ENCODE measurements around the gene PHF13. TPM values are rescaled to one million over a fixed set of nuclear protein-coding genes. Genes with fewer than 3 reads are reported as not detected.

Gene PHF13
- total RNA-seq, 4 donors from 2014 or later = 19.8 to 22.8 (median 20.5) TPM

DNA sequence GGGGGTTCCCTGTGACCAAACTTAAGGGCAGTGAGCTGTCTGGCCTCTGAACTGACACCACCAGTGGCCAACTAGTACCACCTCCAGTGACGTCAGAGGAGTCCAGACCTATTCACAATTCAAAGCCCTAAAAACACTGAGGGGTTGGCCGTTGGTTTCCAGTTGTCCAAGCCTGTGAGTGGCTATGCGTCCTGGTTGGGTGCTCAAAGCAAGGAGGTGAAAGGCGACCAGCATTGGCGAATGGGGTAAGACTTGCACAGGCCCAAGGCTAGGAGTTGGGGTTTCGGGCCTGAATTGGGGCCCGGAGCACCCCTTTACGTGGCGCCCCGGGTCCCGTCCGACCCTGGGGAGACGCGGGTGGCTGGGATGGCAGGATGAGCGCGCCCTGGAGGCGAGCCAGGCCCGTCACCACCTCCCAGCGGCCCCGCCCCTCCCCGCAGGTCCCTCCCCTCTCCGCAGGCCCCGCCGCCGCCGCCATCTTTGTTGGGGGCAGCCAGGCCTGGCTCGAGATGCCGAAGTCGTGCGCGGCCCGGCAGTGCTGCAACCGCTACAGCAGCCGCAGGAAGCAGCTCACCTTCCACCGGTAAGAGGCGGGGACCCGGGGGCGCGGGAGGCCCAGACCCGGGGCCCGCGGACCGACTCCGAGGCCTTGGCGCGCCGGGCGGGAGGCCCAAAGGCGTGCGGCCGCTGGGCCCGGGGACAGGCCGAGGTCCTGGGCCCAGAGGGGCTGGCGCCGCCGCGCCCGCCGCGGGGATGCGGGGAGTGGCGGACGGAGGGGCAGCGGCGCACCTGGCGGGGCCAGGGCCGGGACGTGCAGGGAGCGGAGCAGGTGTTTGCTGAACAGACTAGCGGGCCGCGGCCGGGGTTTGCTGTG is 11.4 kb downstream of the PHF13 start, which contains the start of gene THAP3:
Gene THAP3 (plus strand): TSS at position 159 of the 874 bp plus-strand sequence. CDS start 351 bp downstream, at position 510.
- Histone ChIP-seq H3K36me3 (peaks cover 0 to 63% of the 10 kb centered on the region in 2 donors), H3K27me3 (no peaks in the 10 kb centered on the region), H3K4me3 (peak within 1 kb of the TSS; percentile 54 to 93), H3K27ac (peak within 1 kb of the TSS; percentile 62 to 95 (median 92)), H3K4me1 (peaks cover 0 to 76% (median 15%) of the 10 kb centered on the region in 3 donors), H3K9me3 (no peaks in the 10 kb centered on the region)
- WGBS, 2 donors (ENCODE audit: low coverage in 1 of 2) = 0% methylated on average over 2 of the region's 73 CpGs; no CpG with 5 or more reads in 1 of the 2 donors
- TF ChIP-seq POLR2AphosphoS5 (IDR thresholded peaks at IDR 0.05) = peak; percentile 44
- TF ChIP-seq EP300 (IDR thresholded peaks at IDR 0.05) = no peak
- TF ChIP-seq, protein P1, sequence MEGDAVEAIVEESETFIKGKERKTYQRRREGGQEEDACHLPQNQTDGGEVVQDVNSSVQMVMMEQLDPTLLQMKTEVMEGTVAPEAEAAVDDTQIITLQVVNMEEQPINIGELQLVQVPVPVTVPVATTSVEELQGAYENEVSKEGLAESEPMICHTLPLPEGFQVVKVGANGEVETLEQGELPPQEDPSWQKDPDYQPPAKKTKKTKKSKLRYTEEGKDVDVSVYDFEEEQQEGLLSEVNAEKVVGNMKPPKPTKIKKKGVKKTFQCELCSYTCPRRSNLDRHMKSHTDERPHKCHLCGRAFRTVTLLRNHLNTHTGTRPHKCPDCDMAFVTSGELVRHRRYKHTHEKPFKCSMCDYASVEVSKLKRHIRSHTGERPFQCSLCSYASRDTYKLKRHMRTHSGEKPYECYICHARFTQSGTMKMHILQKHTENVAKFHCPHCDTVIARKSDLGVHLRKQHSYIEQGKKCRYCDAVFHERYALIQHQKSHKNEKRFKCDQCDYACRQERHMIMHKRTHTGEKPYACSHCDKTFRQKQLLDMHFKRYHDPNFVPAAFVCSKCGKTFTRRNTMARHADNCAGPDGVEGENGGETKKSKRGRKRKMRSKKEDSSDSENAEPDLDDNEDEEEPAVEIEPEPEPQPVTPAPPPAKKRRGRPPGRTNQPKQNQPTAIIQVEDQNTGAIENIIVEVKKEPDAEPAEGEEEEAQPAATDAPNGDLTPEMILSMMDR (IDR thresholded peaks at IDR 0.05) = no peak
- ATAC-seq = peak; percentile 94

DNA sequence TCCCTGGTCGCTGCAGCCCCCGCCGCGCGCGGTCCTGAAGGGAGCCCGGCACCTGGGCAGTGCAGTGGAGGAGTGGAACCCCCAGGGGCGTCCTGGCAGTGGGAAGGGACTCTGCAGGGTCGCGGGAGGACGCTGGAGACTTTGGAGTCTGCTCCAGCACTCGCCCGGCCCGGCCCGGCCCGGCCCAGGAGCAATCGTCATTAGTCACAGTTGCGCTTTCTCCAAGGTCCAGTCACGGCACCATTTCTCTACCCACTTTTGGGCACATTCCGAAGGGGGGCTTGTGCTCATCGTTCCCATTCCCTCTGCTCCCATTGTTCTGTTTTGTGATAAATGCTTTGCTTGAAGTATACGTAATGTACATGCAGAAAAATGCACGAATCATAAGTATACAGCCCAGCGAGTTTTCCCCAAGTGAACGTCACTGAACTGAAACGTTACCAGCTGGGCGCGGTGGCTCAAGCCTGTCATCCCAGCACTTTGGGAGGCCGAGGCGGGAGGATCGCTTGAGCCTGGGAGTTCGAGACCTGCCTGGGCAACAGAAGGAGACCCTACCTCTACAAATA is 12.1 kb downstream of the PHF13 start:
- WGBS, 2 donors (ENCODE audit: low coverage in 1 of 2) = 0% methylated on average over 7 of the region's 32 CpGs; no CpG with 5 or more reads in 1 of the 2 donors
- Histone ChIP-seq H3K36me3 (peaks cover 0 to 63% of the 10 kb centered on the region in 2 donors), H3K4me3 (peak overlapping the region; percentile 54 to 93), H3K27ac (peak overlapping the region; percentile 62 to 95 (median 92)), H3K4me1 (peaks cover 0 to 77% (median 15%) of the 10 kb centered on the region in 3 donors), H3K9me3 (no peaks in the 10 kb centered on the region), H3K27me3 (no peaks in the 10 kb centered on the region)
- peak; percentile 52 for ATAC-seq
- no peak for TF ChIP-seq EP300 (IDR thresholded peaks at IDR 0.05)
- TF ChIP-seq, protein P1 (IDR thresholded peaks at IDR 0.05) = peak in 2 of 4 experiments; percentile 19 to 31

DNA sequence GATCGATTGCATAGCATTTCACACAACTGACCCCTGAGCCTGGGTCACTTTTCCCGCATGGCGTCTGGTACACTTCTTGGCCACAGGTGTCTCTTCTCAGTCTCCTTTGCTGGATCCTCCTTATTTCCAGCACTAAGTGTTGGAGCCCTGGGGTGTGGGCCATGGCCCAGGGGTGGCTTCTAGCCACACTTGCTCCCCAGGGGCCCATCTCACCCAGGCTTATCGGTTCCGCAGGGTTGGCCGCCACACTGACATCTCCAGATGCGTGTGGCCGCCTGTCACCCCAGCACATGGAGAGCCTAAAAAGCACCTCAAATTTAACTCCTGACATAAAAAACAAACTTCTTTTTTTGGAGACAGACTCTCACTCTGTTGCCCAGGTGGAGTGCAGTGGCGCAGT is 13.5 kb downstream of the PHF13 start:
- Histone ChIP-seq H3K27me3 (no peaks in the 10 kb centered on the region), H3K27ac (no peak overlapping the region), H3K4me1 (peaks cover 0 to 70% (median 15%) of the 10 kb centered on the region in 3 donors), H3K4me3 (no peak overlapping the region), H3K36me3 (peaks cover 0 to 63% of the 10 kb centered on the region in 2 donors), H3K9me3 (no peaks in the 10 kb centered on the region)
- 53 to 87% methylated on average over 2 to 4 of the region's 9 CpGs for WGBS, 2 donors (ENCODE audit: low coverage in 1 of 2)
- ATAC-seq = no peak
- no peak for TF ChIP-seq EP300 (IDR thresholded peaks at IDR 0.05)
- TF ChIP-seq POLR2AphosphoS5 (IDR thresholded peaks at IDR 0.05) = no peak
- TF ChIP-seq POLR2A (IDR thresholded peaks at IDR 0.05) = no peak
- TF ChIP-seq, protein P1 (IDR thresholded peaks at IDR 0.05) = no peak

DNA sequence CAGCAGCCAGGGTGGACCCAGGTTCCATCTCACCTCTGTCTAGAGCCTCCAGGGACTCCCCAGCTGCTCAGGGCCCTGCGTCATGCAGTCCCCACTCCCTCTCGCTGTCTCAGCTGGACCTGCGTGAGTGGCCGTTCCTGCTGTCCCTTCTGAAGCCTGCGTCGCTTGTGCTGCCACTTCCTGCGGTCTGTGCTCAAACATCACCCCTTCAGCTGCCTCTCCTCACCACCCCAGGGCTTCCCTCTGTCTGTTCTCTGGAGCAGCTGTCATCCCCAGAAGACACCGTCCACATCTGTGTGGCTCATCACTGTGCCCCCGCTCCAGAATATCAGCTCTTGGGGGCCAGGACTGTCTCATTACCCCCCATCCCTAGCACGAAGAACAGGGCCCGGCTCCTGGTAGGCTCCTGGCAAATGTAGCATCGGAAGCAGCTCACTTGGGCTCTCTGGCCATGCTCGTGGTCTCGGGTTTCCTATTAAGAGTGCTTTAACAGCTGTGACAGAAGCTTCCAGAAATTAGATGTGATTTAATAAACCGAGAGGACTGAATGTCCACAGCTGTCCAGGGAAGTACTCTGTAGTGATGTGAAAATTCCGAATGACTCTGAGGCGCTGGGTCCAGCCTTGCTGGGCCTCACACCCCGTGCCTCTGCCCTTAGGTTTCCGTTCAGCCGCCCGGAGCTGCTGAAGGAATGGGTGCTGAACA is 14.5 kb downstream of the PHF13 start:
- H3K4me1 ChIP-seq = peaks cover 0 to 60% (median 15%) of the 10 kb centered on the region in 3 donors
- H3K27ac ChIP-seq = no peak overlapping the region
- WGBS, 2 donors (ENCODE audit: low coverage in 1 of 2) = 83 to 89% methylated on average over 9 to 13 of the region's 21 CpGs
- H3K27me3 ChIP-seq = no peaks in the 10 kb centered on the region
- H3K36me3 ChIP-seq = peaks cover 0 to 63% of the 10 kb centered on the region in 2 donors
- ATAC-seq = no peak
- TF ChIP-seq, protein P1 (IDR thresholded peaks at IDR 0.05) = no peak
- TF ChIP-seq POLR2AphosphoS5 (IDR thresholded peaks at IDR 0.05) (no peak), POLR2A (IDR thresholded peaks at IDR 0.05) (no peak), EP300 (IDR thresholded peaks at IDR 0.05) (no peak)
- no peaks in the 10 kb centered on the region for H3K9me3 ChIP-seq
- no peak overlapping the region for H3K4me3 ChIP-seq

Data from gastroesophageal sphincter (tissue), 4 donors.